GM23338 (cell line): ENCODE results near the gene SLC2A4RG.

Experiments
- ZNF331 ChIP-seq: fragments of 250-450 bp; sonication (Bioruptor Pico); IDR thresholded peaks from 2 replicates; pipeline ENCODE4 v1.5.0; 2020; ENCODE audit warnings: low read depth, mild to moderate bottlenecking, moderate library complexity
- TF ChIP-seq, protein P1 (sequence below), 2 experiments: fragments of 200-600 bp in 1 of 2; sonication (generic) in 1 of 2; conservative IDR thresholded peaks; 2 replicates each; pipeline versions ENCODE4 v1.5.1 to v1.6.1; 2016 to 2017; ENCODE audit warnings: antibody characterized with exemption in 2 of 2, low read depth in 2 of 2, mild to moderate bottlenecking in 2 of 2, moderate library complexity in 1 of 2

DNA sequence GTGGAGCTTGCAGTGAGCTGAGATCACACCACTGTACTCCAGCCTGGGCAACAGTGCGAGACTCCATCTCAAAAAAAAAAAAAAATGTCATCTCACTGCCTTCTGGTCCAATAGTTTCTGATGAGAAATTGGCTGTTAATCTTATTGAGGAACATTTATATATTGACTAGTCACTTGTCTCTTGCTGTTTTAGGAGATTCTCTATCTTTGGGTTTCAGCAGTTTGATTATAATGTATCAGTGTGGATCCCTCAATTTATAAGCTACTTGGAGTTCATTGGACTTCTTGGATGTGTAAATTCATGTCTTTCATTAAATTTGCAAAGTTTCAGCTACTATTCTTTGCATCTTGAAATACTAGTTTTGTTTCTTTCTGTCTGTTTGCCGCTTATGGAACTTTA lies 20.6 kb upstream of the SLC2A4RG start:
- TF ChIP-seq, protein P1, sequence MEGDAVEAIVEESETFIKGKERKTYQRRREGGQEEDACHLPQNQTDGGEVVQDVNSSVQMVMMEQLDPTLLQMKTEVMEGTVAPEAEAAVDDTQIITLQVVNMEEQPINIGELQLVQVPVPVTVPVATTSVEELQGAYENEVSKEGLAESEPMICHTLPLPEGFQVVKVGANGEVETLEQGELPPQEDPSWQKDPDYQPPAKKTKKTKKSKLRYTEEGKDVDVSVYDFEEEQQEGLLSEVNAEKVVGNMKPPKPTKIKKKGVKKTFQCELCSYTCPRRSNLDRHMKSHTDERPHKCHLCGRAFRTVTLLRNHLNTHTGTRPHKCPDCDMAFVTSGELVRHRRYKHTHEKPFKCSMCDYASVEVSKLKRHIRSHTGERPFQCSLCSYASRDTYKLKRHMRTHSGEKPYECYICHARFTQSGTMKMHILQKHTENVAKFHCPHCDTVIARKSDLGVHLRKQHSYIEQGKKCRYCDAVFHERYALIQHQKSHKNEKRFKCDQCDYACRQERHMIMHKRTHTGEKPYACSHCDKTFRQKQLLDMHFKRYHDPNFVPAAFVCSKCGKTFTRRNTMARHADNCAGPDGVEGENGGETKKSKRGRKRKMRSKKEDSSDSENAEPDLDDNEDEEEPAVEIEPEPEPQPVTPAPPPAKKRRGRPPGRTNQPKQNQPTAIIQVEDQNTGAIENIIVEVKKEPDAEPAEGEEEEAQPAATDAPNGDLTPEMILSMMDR (conservative IDR thresholded peaks at IDR 0.05; ENCODE audit: low read depth in 2 of 2): no peak
- TF ChIP-seq ZNF331 (CRISPR knock-in tag): no peak
